Osteoblast (primary cell): ENCODE data around the gene FILIP1L. TPM values are rescaled to one million over a fixed set of nuclear protein-coding genes. Genes with fewer than 3 reads are reported as not detected.

Experiments used
- DNase-seq: peaks from one replicate; pipeline ENCODE4 v3.0.0; 2011; ENCODE audit warnings: low spot score, mixed read lengths; ENCODE audit not compliant: insufficient read length; ENCODE audit errors: missing footprints
- H2AFZ ChIP-seq: 2 replicates; pipeline ENCODE4 v1.6.0; 2011; ENCODE audit warnings: mild to moderate bottlenecking, low read length
- H3K27ac ChIP-seq: 2 replicates; pipeline ENCODE4 v1.5.1; 2011; ENCODE audit warnings: mild to moderate bottlenecking, low read depth, low read length, moderate library complexity
- H3K27me3 ChIP-seq: 2 replicates; pipeline ENCODE4 v1.6.0; 2012; ENCODE audit warnings: mild to moderate bottlenecking, control low read depth, inconsistent platforms, low read length, moderate library complexity; ENCODE audit not compliant: insufficient read depth
- H3K36me3 ChIP-seq: 2 replicates; pipeline ENCODE4 v1.5.1; 2011; ENCODE audit warnings: mild to moderate bottlenecking, low read length, control low read depth, moderate library complexity; ENCODE audit not compliant: insufficient read depth
- H3K4me1 ChIP-seq: 2 replicates; pipeline ENCODE4 v1.5.1; 2011; ENCODE audit warnings: mild to moderate bottlenecking, low read length, control low read depth, moderate library complexity; ENCODE audit not compliant: insufficient read depth
- H3K4me2 ChIP-seq: 2 replicates; pipeline ENCODE4 v1.6.0; 2011; ENCODE audit warnings: mild to moderate bottlenecking, low read length; ENCODE audit not compliant: insufficient read depth
- H3K4me3 ChIP-seq: fragments of 200-600 bp; sonication (generic); 3 replicates; pipeline ENCODE4 v1.5.1; 2012; ENCODE audit warnings: mild to moderate bottlenecking, low read length, inconsistent platforms; ENCODE audit not compliant: insufficient read depth
- H3K79me2 ChIP-seq: 2 replicates; pipeline ENCODE4 v1.6.0; 2012; ENCODE audit warnings: mild to moderate bottlenecking, low read length, control low read depth, inconsistent platforms; ENCODE audit not compliant: insufficient read depth
- H3K9me3 ChIP-seq: 2 replicates; pipeline ENCODE4 v1.5.1; 2011; ENCODE audit warnings: low read depth, low read length, control low read depth
- H4K20me1 ChIP-seq: 2 replicates; pipeline ENCODE4 v1.6.0; 2012; ENCODE audit warnings: mild to moderate bottlenecking, low read length, control low read depth; ENCODE audit not compliant: insufficient read depth
- total RNA-seq: library from RNA; depleted of rRNA; stranded (reverse); fragments of >200 nt; gene quantifications from 2 replicates; pipeline ENCODE4 v1.2.3, GENCODE V29; 2012
- TF ChIP-seq, protein P1 (sequence below): IDR thresholded peaks from 2 replicates; pipeline ENCODE4 v1.5.1; 2011; ENCODE audit warnings: mild to moderate bottlenecking, low read depth, low read length, moderate library complexity; ENCODE audit errors: extremely low read depth

Gene FILIP1L
- total RNA-seq, 1 donor = 5.8 TPM

DNA sequence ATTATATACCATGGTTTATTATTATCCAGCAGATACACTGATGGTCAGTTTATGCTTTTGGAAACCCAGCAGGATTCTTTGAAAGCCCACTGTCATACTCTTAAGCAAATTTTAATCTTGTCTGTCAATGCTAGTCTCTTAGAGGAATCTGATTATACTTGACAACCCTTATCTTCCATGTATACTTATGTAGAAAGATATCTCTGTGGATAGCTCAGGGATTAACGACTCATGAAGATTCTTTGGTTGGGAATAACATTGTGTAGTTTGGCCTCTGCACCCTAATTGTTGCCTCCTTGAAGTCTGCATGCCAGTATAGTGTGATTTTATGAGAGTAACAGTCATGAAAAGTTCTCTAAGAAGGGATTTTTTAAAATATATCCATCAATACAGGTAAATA lies 33.0 kb downstream of the FILIP1L start:
- H3K4me1 ChIP-seq = peaks cover 16% of the 10 kb centered on the region
- peak overlapping the region; percentile 64 for H3K27ac ChIP-seq
- no peaks in the 10 kb centered on the region for H3K27me3 ChIP-seq
- H3K79me2 ChIP-seq = no peaks in the 10 kb centered on the region
- no peak overlapping the region for H2AFZ ChIP-seq
- TF ChIP-seq, protein P1, sequence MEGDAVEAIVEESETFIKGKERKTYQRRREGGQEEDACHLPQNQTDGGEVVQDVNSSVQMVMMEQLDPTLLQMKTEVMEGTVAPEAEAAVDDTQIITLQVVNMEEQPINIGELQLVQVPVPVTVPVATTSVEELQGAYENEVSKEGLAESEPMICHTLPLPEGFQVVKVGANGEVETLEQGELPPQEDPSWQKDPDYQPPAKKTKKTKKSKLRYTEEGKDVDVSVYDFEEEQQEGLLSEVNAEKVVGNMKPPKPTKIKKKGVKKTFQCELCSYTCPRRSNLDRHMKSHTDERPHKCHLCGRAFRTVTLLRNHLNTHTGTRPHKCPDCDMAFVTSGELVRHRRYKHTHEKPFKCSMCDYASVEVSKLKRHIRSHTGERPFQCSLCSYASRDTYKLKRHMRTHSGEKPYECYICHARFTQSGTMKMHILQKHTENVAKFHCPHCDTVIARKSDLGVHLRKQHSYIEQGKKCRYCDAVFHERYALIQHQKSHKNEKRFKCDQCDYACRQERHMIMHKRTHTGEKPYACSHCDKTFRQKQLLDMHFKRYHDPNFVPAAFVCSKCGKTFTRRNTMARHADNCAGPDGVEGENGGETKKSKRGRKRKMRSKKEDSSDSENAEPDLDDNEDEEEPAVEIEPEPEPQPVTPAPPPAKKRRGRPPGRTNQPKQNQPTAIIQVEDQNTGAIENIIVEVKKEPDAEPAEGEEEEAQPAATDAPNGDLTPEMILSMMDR = no peak
- H3K4me2 ChIP-seq = no peak overlapping the region
- no peaks in the 10 kb centered on the region for H4K20me1 ChIP-seq
- no peak for DNase-seq
- no peak overlapping the region for H3K4me3 ChIP-seq
- H3K9me3 ChIP-seq = no peaks in the 10 kb centered on the region
- no peaks in the 10 kb centered on the region for H3K36me3 ChIP-seq

DNA sequence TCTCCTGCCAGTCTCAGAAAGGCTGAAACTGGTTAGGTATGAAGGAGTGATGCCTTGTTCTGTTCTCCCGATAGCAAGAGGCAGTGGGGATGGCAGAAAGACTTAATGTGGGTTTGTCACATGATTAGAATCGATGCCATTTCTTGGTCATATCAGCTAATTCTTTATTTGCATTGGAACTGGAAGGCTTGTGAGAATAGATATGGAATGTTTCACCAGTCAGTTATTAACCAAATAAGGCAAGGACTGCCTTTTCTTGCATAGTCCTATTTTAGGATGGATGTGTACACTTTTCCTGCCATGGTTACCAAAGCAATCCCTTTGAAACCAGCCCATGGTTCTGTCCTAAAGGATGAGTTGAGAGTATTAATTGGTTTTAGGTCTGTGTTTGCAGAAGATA lies 33.7 kb downstream of the FILIP1L start:
- H2AFZ ChIP-seq = peak overlapping the region; percentile 27

DNA sequence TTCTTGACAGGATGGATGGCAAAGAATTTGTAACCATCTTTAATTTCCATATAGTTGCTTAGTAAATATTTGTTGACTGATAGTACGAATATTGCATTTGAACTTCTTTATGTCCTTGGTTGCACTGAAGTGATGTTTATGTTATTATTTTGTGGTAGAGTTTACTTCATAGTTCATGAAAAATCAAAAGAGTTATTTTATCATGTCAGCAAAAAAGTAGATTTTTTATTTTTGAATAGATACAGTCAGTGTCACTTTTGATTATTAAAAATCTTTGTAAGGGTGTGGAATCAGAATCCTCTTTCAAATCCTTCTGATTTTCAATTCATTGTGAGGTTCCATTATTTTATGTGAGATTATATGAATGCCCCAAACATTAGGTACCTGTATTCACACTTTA lies 35.0 kb downstream of the FILIP1L start:
- peaks cover 22% of the 10 kb centered on the region for H3K4me1 ChIP-seq
- no peaks in the 10 kb centered on the region for H3K27me3 ChIP-seq
- no peaks in the 10 kb centered on the region for H3K36me3 ChIP-seq
- no peak overlapping the region for H3K27ac ChIP-seq
- TF ChIP-seq, protein P1 = no peak
- H3K4me2 ChIP-seq = no peak overlapping the region
- H3K4me3 ChIP-seq = no peak overlapping the region
- H2AFZ ChIP-seq = no peak overlapping the region
- H4K20me1 ChIP-seq = no peaks in the 10 kb centered on the region
- H3K9me3 ChIP-seq = no peaks in the 10 kb centered on the region
- DNase-seq = no peak
- no peaks in the 10 kb centered on the region for H3K79me2 ChIP-seq

More for the DNA sequence above, 33.7 kb downstream of the FILIP1L start:
- H3K27me3 ChIP-seq = no peaks in the 10 kb centered on the region
- peak overlapping the region; percentile 64 for H3K27ac ChIP-seq
- TF ChIP-seq, protein P1 = no peak
- H3K79me2 ChIP-seq = no peaks in the 10 kb centered on the region
- no peaks in the 10 kb centered on the region for H3K36me3 ChIP-seq
- H3K4me3 ChIP-seq = no peak overlapping the region
- no peaks in the 10 kb centered on the region for H4K20me1 ChIP-seq
- no peak for DNase-seq
- H3K4me1 ChIP-seq = peaks cover 21% of the 10 kb centered on the region
- no peaks in the 10 kb centered on the region for H3K9me3 ChIP-seq
- peak overlapping the region; percentile 35 for H3K4me2 ChIP-seq

DNA sequence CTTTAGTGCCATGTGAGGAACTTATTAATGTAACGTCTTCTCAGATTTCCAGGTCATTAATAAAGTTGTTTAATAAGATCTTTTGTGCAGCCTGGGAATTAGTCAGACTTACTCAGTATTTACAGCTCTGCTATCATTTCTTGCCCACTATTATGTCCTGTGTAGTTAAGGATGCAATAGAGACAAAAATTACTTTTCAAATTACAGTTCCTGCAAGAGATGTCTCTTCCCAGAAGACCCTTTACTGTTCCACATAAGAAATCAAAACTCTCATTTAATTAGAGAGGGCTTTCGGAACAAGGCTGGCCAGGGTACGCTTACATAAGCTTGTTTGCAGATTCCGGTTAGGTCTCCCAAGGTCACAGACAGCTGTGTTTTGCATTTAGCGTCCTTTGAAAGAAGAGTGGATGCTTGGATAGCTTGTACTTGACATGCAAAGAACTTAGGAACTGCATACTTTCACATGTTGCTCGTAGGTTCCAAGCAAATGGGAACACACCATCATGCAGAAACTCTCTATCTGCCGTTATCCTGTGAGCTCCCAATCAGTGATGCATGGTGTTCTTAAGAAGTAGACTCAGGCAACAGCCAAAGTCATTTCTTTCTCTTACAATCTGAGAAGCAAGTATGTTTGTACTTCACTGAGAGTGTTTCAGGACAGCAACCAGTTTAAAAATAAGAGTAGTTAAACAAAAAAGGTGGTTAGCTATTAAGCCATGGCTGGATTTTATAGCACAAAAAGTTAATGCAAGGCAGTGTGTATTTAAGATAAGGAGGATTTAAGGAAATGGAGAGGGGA lies 37.4 kb downstream of the FILIP1L start:
- peaks cover 39% of the 10 kb centered on the region for H3K4me1 ChIP-seq
- TF ChIP-seq, protein P1 = no peak
- no peaks in the 10 kb centered on the region for H3K27me3 ChIP-seq
- H2AFZ ChIP-seq = no peak overlapping the region
- no peaks in the 10 kb centered on the region for H3K36me3 ChIP-seq
- no peak overlapping the region for H3K4me2 ChIP-seq
- H3K27ac ChIP-seq = no peak overlapping the region
- no peaks in the 10 kb centered on the region for H3K9me3 ChIP-seq
- no peaks in the 10 kb centered on the region for H4K20me1 ChIP-seq
- no peaks in the 10 kb centered on the region for H3K79me2 ChIP-seq
- peak; percentile 23 for DNase-seq
- no peak overlapping the region for H3K4me3 ChIP-seq
